Measurements from ENCODE around the gene CNOT8.
"Not testable (repeated sequence)": the region's sequence is repeated elsewhere in the genome, so short reads cannot be mapped to it uniquely, and the experiment has no call there.

Gene CNOT8

DNA sequence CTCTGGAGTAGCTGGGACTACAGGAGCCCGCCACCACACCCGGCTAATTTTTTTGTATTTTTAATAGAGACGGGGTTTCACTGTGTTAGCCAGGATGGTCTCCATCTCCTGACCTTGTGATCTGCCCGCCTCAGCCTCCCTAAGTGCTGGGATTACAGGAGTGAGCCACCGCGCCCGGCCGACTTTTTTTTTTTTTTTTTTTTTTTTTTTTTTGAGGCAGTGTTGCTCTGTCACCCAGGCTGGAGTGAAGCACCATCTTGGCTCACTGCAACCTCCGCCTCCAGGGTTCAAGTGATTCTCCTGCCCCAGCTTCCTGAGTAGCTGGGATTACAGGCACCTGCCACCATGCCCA, 22.8 kb upstream of the CNOT8 start:
- not testable (repeated sequence) for DNase-seq (ENCODE audit: low read depth)

DNA sequence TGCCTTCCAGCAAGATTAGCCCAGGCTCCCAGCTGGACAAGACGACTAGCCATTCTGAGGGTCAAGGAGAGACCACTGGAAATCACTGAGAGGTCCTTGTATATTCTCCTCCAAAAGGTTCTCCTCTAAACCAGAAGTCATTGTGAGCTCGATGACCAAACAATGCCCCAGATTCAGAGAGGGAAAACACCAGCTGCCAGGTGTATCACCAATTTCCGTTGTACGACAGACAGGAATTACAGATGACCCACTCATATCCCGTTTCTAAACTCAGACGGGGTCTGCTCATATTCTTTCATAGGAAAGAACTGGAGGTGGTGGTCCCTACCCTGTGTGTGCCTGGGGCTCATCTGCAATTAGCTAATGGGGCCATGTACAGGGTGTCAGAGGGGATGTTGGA, 22.2 kb upstream of the CNOT8 start:
- DNase-seq (ENCODE audit: low read depth): no peak

DNA sequence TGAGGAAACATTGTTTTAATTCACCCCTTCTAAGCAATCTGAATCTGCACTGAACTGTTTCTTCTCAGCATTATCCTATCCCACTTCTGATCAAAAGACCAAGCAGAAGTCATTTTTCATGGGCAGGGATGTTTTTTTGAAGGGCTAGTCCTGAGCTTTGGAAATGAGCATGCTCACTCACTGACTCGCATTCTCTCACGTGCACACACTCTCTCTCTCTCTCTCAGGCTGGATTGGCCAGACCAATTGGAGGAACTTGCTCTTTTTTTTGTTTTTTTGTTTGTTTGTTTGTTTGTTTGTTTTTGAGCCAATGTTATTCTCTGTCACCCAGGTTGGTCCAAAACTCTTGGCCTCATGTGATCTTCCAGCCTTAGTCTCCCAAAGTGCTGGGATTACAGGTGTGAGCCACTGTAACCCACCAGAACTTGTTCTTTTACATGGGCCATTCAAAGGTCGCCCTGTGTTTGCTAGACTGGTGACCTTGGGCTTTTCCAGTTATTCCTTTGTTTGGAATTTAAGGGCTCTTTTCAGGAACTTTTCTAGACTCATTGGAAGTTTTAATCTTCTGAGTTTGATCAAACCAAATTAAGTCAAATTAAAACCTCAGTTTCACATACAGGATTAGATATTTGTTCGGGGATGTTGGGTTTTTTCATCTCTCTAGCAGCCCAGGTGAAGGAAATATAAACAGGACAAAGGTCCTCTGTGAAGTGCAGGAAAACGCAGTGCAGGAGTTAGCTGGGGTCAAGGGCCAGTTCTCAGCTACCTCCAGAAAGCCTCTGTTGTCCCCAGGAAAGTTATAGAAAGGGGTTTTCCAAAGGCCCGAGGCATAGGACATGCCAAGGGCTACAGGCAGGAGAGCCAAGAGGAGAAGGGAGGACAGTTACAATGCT, 21.2 kb upstream of the CNOT8 start:
- DNase-seq (ENCODE audit: low read depth): no peak

DNA sequence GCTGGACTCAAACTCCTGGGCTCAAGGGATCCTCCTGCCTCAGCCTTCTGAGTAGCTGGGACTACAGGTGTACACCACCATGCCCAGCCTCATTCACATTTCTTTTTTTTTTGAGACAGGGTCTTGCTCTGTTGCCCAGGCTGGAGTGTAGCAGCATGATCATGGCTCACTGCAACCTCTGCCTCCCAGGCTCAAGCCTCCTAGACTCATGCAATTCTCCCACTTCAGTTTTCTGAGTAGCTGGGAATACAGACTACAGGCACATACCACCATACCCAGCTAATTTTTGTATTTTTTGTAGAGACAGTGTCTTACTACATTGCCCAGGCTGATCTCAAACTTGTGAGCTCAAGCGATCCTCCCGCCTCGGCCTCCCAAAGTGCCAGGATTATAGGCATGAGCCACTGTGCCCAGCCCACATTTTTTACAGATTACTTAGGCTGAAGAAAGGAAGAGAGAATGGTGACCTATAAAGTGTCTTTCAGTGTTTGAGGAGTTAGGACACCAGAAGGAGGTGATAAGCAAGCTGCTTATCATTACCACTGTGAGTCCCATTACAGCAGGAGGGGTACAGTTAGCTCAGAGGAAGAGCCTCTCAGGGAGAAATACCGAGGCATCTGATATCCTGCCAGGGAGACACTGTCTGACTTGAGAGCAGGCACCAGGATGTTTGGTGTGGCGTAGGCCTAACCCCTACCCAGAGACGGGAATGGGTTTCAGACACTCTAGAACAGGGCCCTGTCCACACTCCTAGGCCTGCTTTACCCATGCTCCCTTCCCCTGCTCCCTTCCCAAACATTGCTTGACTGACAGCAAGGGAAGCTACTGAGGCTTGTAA, 17.8 kb upstream of the CNOT8 start:
- peak; percentile 75 for DNase-seq (ENCODE audit: low read depth)

DNA sequence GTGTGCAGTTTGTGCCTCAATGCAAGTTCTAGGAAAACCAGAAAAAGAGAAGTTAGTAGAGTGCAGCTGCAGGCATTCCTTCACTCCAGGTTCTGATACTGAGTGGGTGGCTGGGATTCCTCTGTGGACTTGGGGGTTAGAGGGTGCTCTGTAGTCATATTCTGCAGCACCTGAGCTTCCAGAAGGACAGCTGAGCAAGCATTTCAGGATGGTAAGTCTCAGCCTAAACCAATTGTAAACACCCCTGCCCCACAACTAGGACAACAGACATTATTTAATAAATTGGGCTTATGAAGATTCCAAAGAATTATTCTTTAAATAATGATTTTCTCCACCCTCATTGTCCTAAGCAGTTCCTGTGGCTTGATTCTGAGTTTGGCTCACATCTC, 17.2 kb upstream of the CNOT8 start:
- no peak for DNase-seq (ENCODE audit: low read depth)

DNA sequence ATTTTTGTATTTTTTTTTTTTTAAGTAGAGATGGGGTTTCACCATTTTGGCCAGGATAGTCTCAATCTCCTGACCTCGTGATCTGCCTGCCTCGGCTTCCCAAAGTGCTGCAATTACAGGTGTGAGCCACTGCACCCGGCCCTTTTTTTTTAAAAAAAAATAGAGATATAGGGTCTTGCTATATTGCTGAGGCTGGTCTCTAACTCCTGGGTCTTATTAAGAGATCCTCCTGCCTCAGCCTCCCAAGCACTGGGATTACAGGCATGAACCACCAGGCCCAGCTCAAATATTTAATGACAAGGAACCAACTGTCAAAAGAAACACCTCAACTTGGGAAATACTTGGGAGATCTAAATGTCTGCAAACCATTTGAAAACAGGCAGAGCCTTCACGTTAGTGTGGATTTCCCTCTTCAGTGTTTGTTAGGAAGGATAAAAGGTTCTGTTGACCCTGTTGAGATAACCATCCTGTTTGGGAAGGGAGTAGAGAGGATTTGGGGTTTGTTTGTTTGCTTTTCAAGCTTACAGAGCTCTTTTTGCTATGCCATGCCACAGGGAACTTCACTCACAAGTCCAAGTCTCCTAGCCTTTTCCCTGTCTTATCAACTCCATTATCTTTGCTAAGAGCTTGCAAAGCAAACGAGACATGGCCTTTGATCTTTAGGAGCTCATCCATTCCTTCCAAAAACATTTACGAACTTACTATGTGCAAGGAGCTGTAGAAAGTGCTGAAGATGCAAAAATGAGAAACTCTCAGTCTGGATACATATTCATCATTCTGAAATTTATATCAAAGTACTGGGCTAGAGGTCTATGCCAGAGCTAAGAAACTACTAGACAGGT, 15.5 kb upstream of the CNOT8 start:
- DNase-seq (ENCODE audit: low read depth): no peak

DNA sequence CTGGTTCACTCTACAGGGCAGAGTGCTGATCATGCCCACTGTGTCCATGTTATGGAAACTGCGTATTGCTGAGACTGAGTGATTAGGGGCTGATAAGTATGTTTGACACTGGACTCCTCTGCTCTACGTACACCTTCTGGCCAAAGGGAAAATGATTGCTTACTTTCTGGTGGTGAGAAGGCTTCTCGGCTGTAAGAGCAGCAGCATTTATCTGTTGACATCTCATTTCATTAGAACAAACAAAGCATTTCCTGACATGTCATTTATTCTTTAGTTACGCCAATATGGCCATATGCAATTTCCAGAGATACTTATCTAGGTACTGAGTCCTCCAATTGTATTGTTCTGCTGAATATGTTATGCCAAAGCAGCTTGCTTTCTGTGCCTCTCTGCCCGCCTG, 13.6 kb upstream of the CNOT8 start:
- no peak for DNase-seq (ENCODE audit: low read depth)

DNA sequence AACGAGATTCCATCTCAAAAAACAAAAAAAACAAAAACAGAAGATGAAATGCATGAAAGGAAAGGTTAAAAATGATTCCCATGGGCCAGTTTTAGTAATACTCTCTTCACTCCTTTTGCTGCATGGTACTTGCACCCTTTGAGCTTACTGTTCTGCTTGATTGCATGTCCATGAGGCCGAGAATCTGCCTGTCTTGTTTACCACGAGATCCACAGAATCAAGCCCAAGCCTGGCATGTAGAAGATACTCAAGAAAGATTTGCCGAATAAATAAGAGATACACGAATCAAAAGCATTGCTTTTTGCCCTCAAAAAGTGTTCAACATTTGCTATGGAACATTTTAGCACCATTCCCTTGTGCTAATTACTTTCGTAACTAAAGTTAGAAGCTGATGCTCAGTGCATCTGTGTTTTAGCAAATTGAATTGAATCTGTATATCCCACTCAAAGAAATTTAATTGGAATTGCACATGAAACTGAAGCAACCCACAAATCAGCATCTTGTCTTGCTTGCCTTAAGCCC, 9.1 kb upstream of the CNOT8 start:
- DNase-seq (ENCODE audit: low read depth): no peak

DNA sequence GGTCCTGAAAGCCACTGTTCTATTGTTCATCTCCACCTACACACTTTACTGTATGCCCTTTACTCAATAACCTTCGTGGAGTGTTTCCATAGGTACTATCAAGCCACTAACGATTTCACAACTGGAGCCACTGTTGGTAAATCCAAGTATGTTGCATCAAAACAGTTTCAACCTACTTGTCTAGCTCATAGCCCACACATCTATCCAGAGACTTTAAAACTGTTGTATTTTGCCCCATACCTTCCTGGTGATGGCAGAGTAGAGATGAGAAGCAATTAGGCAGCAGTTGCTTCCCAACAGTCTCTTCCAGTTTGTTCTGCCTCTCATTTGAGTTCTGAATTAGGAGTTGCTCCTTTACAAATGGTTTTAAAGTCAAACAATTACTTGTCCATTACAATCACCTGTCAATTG, 8.6 kb upstream of the CNOT8 start:
- no peak for DNase-seq (ENCODE audit: low read depth)

DNA sequence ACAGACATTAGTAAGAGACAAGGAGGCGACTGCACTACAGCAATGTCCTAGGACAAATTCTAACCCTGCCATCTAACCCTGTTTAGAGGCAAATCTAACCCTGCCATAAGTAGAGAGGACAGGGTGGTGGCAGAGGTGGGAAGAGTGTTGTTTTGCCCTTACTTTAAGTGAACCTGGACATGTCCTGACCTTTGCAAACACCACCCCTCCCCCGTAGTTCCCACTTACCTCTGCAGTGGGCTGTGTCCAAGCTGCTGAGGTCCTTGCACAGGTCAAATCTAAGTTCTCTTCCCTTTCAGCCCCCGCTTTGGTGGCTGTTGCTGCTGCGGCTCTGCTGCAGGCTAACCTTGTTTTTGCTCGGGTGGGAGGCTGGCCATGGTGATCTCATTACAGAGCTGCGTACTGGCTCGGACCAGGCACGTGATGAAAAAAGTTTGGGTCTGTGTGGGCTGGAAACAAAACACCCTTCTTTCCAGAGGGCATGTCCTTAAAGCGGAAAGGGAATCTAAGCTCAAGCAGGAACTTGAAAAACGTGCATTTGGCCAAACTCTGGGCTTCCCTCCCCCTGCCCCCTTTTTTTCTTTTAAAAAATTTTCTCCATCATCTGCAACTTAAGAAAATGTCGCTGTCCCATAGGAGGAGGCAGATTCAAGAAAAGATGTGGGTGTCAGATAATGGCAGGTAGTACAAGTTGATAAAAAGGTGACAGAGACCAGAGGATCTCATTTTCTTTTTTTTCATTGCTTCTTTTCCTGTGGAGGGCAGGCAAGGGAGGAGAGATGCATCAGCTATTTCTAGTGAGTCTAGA, 8.0 kb upstream of the CNOT8 start, which contains the start of gene FAXDC2:
Gene FAXDC2 (minus strand): TSS at position 349 of the 808 bp plus-strand sequence. CDS start 12,425 bp downstream, outside the sequence.
- DNase-seq (ENCODE audit: low read depth): no peak

DNA sequence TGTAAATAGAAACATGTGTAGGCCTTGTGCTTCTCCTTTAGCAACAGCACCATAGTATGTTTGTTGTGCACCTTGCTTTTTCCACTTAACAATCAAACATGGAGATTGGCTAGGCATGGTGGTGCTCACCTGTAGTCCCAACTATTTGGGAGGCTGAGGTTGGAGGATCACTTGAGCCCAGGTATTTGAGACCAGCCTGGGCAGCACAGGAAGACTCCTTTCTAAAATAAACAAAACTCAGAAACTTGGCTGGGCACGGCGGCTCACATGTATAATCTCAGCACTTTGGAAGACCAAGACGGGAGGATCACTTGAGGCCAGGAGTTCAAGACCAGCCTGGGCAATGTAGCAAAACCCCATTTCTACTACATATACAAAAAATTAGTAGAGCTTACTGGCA, 7.1 kb upstream of the CNOT8 start:
- DNase-seq (ENCODE audit: low read depth): no peak

DNA sequence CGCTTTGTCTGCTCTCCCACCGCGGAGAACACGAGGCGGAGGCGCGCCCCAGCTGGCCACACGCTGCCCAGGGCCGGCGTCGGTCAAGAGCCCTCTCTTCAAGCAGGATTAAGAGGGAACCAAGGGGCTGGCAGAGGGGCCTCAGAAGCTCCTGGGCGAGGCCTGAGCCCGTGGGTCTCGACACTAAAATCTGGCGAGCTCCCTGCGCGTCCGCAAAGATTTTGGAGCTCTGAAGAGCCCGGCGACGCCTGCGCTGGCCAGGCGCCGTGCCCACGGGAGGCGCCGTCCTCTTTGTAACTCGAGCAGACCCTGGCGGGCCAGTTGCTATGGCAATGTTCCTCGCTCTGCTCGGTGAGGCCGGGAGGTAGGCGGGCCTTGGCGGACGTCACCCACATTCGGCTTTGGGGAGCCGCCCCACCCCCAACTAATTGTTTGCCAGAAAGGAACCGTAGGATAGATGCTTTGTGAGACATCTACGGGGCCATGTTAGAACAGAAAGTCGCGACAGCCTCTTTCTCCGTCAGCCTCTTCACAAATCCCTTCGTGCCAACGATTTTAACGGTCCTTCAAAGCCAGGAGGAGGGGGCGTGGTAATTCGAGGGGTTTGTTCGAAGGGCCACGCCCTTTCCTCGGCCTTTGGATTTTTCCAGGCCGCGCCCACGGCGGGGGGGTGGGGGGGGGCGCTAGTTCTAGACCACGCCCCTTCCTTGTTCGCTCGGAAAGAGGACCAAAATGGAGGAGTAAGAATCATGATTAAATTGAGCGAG, 714 bp upstream of the CNOT8 start:
- DNase-seq (ENCODE audit: low read depth): peak; percentile 67

DNA sequence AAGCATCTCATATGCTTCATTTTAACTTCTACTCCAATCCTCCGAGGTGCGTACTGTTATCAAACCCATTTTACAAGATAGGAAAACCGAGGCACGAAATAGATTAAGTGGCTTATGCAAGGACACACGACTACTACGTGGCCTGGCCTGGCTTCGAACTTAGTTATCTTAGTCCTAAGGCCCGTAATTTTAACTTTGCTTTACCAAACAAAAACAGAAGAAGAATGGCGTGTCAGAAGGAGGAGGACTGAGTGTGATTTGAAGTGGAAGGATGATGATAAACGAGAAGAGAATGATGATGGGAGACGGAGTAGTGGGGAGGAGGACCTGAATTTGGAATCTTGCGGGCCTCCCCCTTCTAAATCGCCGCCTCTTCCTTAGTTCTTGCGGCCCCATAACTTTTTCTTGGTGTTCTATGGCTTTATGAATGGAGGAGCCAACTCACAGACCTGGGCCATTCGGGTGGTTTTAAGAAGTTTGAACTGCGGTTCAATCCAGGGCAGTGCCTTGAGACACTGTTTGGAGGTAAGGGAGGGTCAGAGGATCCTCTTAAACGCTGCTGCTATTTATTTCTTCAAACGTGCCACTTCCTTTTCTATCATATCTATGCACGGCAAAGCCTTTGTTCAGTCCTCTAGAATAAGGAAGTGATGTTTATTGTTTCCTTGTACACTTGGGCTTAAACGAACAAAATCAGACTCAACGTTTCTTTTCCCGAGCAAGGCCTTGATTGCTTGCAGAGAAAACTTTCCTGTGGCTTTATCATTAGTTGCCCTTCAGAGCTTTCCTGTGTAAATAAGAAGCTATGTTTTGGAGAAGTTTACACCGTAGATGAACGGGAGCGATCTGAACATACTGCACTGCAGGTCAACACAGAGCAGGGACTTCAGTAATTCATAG, 795 bp downstream of the CNOT8 start:
- DNase-seq (ENCODE audit: low read depth): no peak

DNA sequence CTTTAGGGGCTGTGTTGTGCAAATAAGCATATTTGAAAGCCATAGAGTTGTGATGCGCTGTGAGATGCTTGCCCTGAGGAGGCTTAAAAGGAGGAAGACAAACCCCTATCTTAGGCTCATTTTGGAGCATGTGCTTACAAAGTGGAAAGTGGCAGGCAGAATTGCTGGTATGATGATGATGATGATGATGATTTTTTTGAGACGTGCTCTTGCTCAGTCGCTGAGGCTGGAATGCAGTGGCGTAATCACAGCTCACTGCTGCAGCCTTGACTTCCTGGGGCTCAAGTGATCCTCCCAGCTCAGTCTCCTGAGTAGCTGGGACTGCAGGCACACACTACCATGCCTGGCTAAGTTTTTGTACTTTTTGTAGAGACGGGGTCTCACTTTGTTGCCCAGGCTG, 1.7 kb downstream of the CNOT8 start:
- DNase-seq (ENCODE audit: low read depth): no peak

DNA sequence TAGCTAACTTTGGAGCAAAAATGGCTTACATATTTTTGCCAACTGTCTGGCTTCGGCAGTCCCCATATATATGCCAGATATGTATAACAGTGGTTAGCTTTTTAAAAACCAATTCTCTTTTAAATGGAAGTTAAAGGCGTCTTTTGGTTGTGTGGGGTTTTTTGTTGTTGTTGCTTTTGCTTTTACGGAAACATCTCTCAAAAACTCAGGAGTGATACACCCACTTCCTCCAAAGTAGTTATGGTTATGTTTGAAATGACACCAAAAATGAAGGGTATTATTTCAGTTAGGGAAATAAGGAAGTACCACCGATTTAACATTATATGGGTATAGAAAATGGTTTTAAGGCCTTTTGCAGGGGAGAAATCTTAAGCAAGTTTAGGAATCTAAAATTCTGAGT, 2.3 kb downstream of the CNOT8 start:
- DNase-seq (ENCODE audit: low read depth): no peak

DNA sequence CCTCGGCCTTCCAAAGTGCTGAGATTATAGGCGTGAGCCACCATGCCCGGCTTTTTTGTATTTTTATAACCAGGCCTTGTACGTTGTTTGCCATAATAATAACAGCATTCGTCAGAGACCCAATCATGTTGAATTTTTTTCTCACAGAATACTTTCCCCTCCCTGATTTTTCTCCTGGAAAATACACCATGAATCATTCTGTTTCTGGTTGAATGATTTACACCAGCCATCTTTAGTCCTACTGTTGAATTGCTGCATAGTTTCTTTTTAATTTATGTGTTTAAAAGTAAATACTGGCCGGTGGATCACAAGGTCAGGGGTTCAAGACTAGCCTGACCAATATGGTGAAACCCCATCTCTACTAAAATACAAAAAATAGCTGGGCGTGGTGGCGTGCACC, 3.5 kb downstream of the CNOT8 start:
- DNase-seq (ENCODE audit: low read depth): no peak

DNA sequence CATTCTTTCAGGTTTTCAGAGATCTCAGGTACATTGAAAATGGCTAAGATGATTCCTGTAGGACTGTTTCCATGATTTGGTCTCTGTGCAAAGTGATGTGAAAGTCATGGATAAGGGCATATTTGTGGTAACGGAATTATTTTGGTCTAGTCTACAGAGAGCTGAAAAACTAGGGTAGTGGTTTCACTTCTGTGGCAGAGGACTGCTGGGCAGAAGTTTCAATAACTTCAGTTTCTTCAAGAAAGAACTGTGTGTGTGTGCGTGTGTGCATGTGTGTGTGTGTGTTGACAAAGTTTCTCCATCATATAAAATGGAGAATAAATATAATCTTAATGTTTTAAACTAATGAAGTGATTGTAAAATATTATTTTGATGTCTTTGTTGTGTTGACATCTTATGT, 4.3 kb downstream of the CNOT8 start:
- no peak for DNase-seq (ENCODE audit: low read depth)

DNA sequence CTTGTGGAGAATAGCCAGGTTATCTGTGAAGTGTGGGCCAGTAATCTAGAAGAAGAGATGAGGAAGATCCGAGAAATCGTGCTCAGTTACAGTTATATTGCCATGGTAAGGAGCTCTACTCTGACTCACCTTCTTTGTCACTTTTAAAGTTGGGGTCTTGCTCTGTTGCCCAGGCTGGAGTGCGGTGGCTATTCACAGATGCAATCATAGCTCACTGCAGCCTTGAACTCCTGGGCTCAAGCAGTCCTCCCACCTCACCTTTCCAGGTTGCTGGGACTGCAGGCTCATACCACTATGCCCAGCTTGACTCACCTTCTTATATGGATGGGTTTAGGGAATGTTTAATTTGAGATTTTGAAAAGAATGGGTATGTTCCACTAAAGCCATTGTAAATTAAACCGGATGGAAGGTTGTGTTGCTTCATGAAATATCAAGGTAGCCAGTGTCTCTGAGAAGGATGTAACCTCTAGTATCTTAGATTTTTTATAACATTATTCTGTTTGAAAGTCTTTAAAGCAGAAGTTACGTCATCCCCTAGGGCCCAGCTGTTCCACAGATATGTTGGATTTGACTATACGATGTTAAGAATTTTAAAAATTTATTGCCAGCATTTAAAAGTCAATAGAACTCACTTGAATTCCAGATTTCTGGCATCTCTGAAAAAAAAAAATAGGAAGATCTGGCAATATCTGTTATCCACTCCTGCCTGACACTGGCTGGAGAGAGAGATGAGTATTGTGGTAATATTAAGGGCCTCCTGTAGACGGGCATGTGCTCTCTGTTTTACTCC, 5.1 kb downstream of the CNOT8 start:
- no peak for DNase-seq (ENCODE audit: low read depth)
